A375 (cell line): ENCODE data around the gene TNIP1. TPM values are rescaled to one million over a fixed set of nuclear protein-coding genes. Genes with fewer than 3 reads are reported as not detected.

Experiments
- total RNA-seq: library from RNA; depleted of rRNA; stranded (reverse); fragments of >200 nt; shearing (Covaris generic); gene quantifications from 2 replicates; pipeline ENCODE4 v1.2.3, GENCODE V29; 2014; rRNA removed

TNIP1 gene, protein sequence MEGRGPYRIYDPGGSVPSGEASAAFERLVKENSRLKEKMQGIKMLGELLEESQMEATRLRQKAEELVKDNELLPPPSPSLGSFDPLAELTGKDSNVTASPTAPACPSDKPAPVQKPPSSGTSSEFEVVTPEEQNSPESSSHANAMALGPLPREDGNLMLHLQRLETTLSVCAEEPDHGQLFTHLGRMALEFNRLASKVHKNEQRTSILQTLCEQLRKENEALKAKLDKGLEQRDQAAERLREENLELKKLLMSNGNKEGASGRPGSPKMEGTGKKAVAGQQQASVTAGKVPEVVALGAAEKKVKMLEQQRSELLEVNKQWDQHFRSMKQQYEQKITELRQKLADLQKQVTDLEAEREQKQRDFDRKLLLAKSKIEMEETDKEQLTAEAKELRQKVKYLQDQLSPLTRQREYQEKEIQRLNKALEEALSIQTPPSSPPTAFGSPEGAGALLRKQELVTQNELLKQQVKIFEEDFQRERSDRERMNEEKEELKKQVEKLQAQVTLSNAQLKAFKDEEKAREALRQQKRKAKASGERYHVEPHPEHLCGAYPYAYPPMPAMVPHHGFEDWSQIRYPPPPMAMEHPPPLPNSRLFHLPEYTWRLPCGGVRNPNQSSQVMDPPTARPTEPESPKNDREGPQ
- total RNA-seq, result 61.0 and 65.7 TPM in 2 replicates

DNA sequence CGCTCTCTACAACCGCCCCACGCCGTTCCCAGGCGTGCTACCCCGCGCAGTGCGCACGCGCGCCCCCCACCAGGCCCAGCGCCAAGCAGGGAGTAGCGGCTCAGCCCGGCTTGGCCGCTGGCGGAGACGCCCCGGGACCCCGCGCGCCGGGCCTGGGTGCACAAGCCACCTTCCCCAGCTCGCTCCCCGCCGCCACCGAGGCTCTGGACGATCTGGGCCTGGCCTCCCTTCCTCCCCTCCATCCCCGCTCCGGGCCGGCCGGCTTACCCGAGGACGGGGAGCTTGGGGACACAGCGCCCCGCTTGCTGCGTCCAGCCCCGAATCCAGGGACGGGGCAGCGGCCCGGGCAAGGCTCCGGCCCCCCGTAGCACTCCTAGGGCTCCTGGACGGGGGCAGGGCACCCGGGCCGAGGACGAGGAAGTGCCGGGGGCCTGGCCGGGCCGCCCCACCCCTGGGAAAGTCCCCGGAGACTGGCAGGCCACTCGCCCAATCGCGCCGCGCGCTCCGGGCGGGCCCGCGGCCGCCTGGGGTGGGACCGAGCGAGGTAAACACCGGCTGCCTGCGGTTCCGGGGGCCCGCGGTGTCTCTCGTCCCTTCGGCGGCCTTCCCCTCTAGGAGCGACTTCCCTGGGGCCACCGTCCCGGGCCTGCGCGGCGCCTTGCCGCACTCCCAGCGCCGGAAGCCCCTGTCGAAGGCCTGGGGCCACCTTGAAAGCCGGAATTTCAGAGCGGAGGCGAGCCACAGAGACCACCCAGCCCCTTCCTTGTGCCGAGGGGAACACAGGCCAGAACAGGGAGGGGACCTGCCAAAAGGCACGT lies at the start of gene TNIP1:
TNIP1 (minus strand) TSS at position 422 of the 818 bp plus-strand sequence. CDS start 15,939 bp downstream, outside the sequence.

DNA sequence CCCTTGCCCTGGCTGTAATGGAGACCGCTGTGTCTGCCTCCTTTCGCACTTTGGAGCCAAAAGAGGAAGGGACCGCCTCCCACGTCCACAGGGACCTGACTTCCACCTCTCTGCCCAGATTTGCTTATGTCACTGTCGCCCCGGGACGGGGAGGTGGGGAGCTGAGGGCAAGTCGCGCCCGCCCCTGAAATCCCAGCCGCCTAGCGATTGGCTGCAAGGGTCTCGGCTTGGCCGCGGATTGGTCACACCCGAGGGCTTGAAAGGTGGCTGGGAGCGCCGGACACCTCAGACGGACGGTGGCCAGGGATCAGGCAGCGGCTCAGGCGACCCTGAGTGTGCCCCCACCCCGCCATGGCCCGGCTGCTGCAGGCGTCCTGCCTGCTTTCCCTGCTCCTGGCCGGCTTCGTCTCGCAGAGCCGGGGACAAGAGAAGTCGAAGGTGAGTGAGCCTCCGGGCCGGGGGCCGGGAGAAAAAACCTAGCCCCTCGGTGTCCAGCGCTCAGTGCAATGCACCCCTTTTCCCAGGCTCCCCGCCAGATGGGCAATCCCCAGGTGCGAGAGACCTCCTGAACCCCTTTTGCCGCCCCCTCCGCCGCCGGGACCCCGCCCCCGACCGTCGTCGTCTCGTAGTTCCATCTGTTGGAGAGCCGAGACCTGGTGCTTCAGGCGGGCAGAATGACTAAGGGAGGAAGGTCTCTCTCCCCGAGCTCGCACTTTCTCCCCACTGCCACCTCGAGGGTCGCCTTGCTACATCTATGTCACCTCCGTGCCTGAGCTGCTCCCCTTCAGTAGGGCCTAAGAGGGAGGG lies 60.3 kb downstream of the TNIP1 start, which contains the start of gene GPX3:
GPX3 (plus strand) TSS at position 288 of the 807 bp plus-strand sequence; CDS start at position 352, 64 bp downstream.

Other genes starting within 250 kb of the TNIP1 start
- gene IRGM, start 234.5 kb downstream of the TNIP1 start, total RNA-seq, result not detected in 2 replicates
- gene ZNF300, start 176.1 kb downstream of the TNIP1 start, total RNA-seq, result 20.0 and 20.8 TPM in 2 replicates
- gene GPX3, start 60.4 kb downstream of the TNIP1 start, total RNA-seq, result 4.5 and 5.0 TPM in 2 replicates
- gene ANXA6, start 76.7 kb upstream of the TNIP1 start, total RNA-seq, result 88.6 and 93.0 TPM in 2 replicates
- 2.1 and 2.3 TPM in 2 replicates for gene CCDC69, start 143.1 kb upstream of the TNIP1 start, total RNA-seq
- gene GM2A, start 172.2 kb upstream of the TNIP1 start, total RNA-seq, result 7.2 and 8.5 TPM in 2 replicates
- gene SLC36A3, start 222.7 kb upstream of the TNIP1 start, total RNA-seq, result not detected in 2 replicates